Kidney (tissue), 14 donors: ENCODE data around the gene TMEM208. TPM values are rescaled to one million over a fixed set of nuclear protein-coding genes. Genes with fewer than 3 reads are reported as not detected.
A peak's percentile ranks its signal among the peaks of the same experiment; 100 is the strongest.

Experiments
- DNase-seq, 5 donors: peaks; one replicate each; pipeline ENCODE4 v3.0.0-alpha.2; 2013 to 2020
- FAIRE-seq: peaks from 2 replicates; lab custom pipeline; 2012; peaks lifted over from hg19 to GRCh38; lab: Jason Lieb, UNC
- H3K27ac ChIP-seq, 2 donors: one replicate each; pipeline ENCODE4 v1.7.0; 2013; ENCODE audit warnings: low read depth in 2 of 2, low read length in 2 of 2, inconsistent platforms in 1 of 2
- H3K27me3 ChIP-seq: one replicate; pipeline ENCODE4 v1.7.1; 2013; ENCODE audit warnings: low read length, inconsistent platforms; ENCODE audit not compliant: control insufficient read depth, insufficient read depth
- H3K36me3 ChIP-seq, 3 donors: one replicate each; pipeline versions ENCODE4 v1.7.0 to v1.7.1; 2013; ENCODE audit warnings: low read length in 3 of 3, control low read depth in 1 of 3, inconsistent platforms in 1 of 3; ENCODE audit not compliant: insufficient read depth in 3 of 3, control insufficient read depth in 2 of 3
- H3K4me1 ChIP-seq, 3 donors: one replicate each; pipeline versions ENCODE4 v1.7.0 to v1.7.1; 2013; ENCODE audit warnings: low read length in 3 of 3, inconsistent platforms in 1 of 3, low read depth in 1 of 3; ENCODE audit not compliant: control insufficient read depth in 2 of 3, insufficient read depth in 2 of 3
- H3K4me3 ChIP-seq, 3 donors: one replicate each; pipeline versions ENCODE4 v1.7.0 to v1.8.1; 2013; ENCODE audit warnings: low read length in 3 of 3, control low read depth in 1 of 3, inconsistent platforms in 1 of 3
- H3K9ac ChIP-seq, 3 donors: one replicate each; pipeline versions ENCODE4 v1.7.0 to v1.7.1; 2013; ENCODE audit warnings: low read length in 3 of 3, control low read depth in 1 of 3, inconsistent platforms in 1 of 3
- H3K9me3 ChIP-seq, 3 donors: one replicate each; pipeline versions ENCODE4 v1.7.0 to v1.7.1; 2013; ENCODE audit warnings: low read length in 3 of 3, control low read depth in 1 of 3, inconsistent platforms in 1 of 3; ENCODE audit not compliant: control insufficient read depth in 2 of 3, insufficient read depth in 1 of 3
- CTCF ChIP-seq: IDR thresholded peaks from 3 replicates; pipeline ENCODE4 v1.5.1; 2012; ENCODE audit warnings: mild to moderate bottlenecking, moderate library complexity, borderline replicate concordance; ENCODE audit not compliant: insufficient read depth; ENCODE audit errors: extremely low read depth
- intact Hi-C: fragments of 100-400 bp; cut with DNase I; formaldehyde crosslinking; loops from one replicate; pipeline ENCODE4 v1.11.1; 2022
- polyA plus RNA-seq: library from polyadenylated mRNA; stranded (reverse); fragments of 350-450 nt; fragmentation: Illumina TruSeq; extraction: RNeasy Lipid Tissue Mini Kit (QIAGEN cat#74804); gene quantifications from one replicate; pipeline ENCODE4 v1.2.3, GENCODE V29; 2014; ENCODE audit warnings: low read depth, low replicate concordance; ENCODE audit not compliant: insufficient read depth
- total RNA-seq: library from RNA; stranded (reverse); fragmentation: NEBNext Ultra II Directional; extraction: Animal tissue kit (Norgen Biotek cat#: 25700); gene quantifications from one replicate; pipeline ENCODE4 v1.2.1, GENCODE V29; 2021
- donor health status: control.
- donor health status: control.
- donor health status: control.
- donor health status: control.
- donor health status: control.
- donor health status: DM: yes; HTN: yes; CAD: no.
- donor health status: Normal renal cell carcinoma (clear cell type).

The TMEM208 gene
- total and polyA plus RNA-seq, 2 donors from 2014 or later: 47.1 to 145 TPM

- H3K9ac ChIP-seq: no peak overlapping the region
- H3K27ac ChIP-seq: no peak overlapping the region
Observed at GRCh38 chr16:67182288-67182687, 44.6 kb upstream of the TMEM208 start.

GRCh38 chr16:67183284-67183626 is 43.7 kb upstream of the TMEM208 start:
- peak overlapping the region; percentile 36 to 52 (median 46) for H3K9ac ChIP-seq
- FAIRE-seq: no peak
- H3K4me3 ChIP-seq: peak overlapping the region; percentile 76 to 81 (median 79)
- intact Hi-C loops: no loop called here
- no peaks in the 10 kb centered on the region for H3K9me3 ChIP-seq
- H3K27me3 ChIP-seq: no peaks in the 10 kb centered on the region
- DNase-seq: no peak
- no peak for TF ChIP-seq CTCF
- H3K27ac ChIP-seq: peak overlapping the region; percentile 95 to 96
- peaks cover 0 to 30% (median 9%) of the 10 kb centered on the region in 3 donors for H3K4me1 ChIP-seq
- no peaks in the 10 kb centered on the region for H3K36me3 ChIP-seq

More at GRCh38 chr16:67182288-67182687, 44.6 kb upstream of the TMEM208 start:
- Histone ChIP-seq H3K36me3 (no peaks in the 10 kb centered on the region), H3K4me1 (peaks cover 0 to 36% (median 9%) of the 10 kb centered on the region in 3 donors), H3K27me3 (no peaks in the 10 kb centered on the region), H3K9me3 (no peaks in the 10 kb centered on the region), H3K4me3 (no peak overlapping the region)
- no peak for TF ChIP-seq CTCF
- DNase-seq (no peak), FAIRE-seq (no peak)
- intact Hi-C loops: no loop called here

GRCh38 chr16:67183627-67184452 is 43.1 kb upstream of the TMEM208 start, which contains the start of gene MATCAP1:
TSS of gene MATCAP1 (minus strand) at chr16:67183963. CDS start at chr16:67180610, 3,353 bp downstream.
- Histone ChIP-seq H3K36me3 (no peaks in the 10 kb centered on the region), H3K27ac (peak within 1 kb of the TSS; percentile 95 to 96), H3K9me3 (no peaks in the 10 kb centered on the region), H3K27me3 (no peaks in the 10 kb centered on the region), H3K4me1 (peaks cover 0 to 24% (median 9%) of the 10 kb centered on the region in 3 donors), H3K9ac (peak within 1 kb of the TSS; percentile 43 to 67 (median 52)), H3K4me3 (peak within 1 kb of the TSS; percentile 76 to 81 (median 79))
- intact Hi-C loops: no loop called here
- no peak for TF ChIP-seq CTCF
- FAIRE-seq (peak; percentile 93), DNase-seq (peak; percentile 96 to 98 (median 98))
